ENCODE measurements around the gene IFT25. TPM values are rescaled to one million over a fixed set of nuclear protein-coding genes. Genes with fewer than 3 reads are reported as not detected.

The IFT25 gene
- total and polyA plus RNA-seq, 2 experiments from 2014 or later: 28.2 to 109 TPM

GRCh38 chr1:53963460-53963859 is 18.0 kb upstream of the IFT25 start:
- Mint-ChIP-seq H3K36me3 (ENCODE audit: low read depth) (peaks cover 58% of the 10 kb centered on the region), H3K9me3 (no peaks in the 10 kb centered on the region), H3K4me3 (no peak overlapping the region), H3K27me3 (ENCODE audit: insufficient read depth, low read depth, poor library complexity) (peaks cover 6% of the 10 kb centered on the region), H3K4me1 (peaks cover 9% of the 10 kb centered on the region), H3K27ac (peak overlapping the region; percentile 43; the same call in 1 of the 2 replicates)
- H4K20me1 ChIP-seq (replicated peaks; ENCODE audit: insufficient read depth): peaks cover 10% of the 10 kb centered on the region
- H3F3A ChIP-seq (replicated peaks; ENCODE audit: low read depth): 0 out of 2 replicates have a peak, but pooled peaks cover 2% of the 10 kb centered on the region
- no peak for TF ChIP-seq STAT1 (IDR thresholded peaks at IDR 0.05; ENCODE audit: unreplicated experiment)
- TF ChIP-seq NANOG (IDR thresholded peaks at IDR 0.05; ENCODE audit: borderline replicate concordance): no peak
- TF ChIP-seq ZNF114 (CRISPR knock-in tag; IDR thresholded peaks at IDR 0.05): no peak
- H2AFZ ChIP-seq: no peak overlapping the region
- no peak for DNase-seq (ENCODE audit: low spot score)
- H3K4me3 ChIP-seq: no peak overlapping the region
- no peaks in the 10 kb centered on the region for H3K9me2 ChIP-seq (ENCODE audit: insufficient read depth)
- no peaks in the 10 kb centered on the region for H3K4me1 ChIP-seq (ENCODE audit: insufficient read depth)
- H3K27ac ChIP-seq (ENCODE audit: low read depth): no peak overlapping the region; the same call in 1 of the 2 replicates
- H3K27me3 ChIP-seq (ENCODE audit: insufficient read depth): no peaks in the 10 kb centered on the region
- no peaks in the 10 kb centered on the region for H3K79me2 ChIP-seq (replicated peaks; ENCODE audit: insufficient read depth)
- peaks cover 42% of the 10 kb centered on the region for H3K36me3 ChIP-seq (ENCODE audit: insufficient read depth)
- H3K4me2 ChIP-seq: no peak overlapping the region
- ATAC-seq: no peak

GRCh38 chr1:53962395-53962794 is 16.9 kb upstream of the IFT25 start:
- H4K20me1 ChIP-seq (replicated peaks; ENCODE audit: insufficient read depth): peaks cover 5% of the 10 kb centered on the region; the same call in 1 of the 2 replicates
- H3F3A ChIP-seq (replicated peaks; ENCODE audit: low read depth): 0 out of 2 replicates have a peak, but pooled peaks cover 2% of the 10 kb centered on the region
- no peak for TF ChIP-seq ZNF114 (CRISPR knock-in tag; IDR thresholded peaks at IDR 0.05)
- TF ChIP-seq ZNF462 (CRISPR knock-in tag; IDR thresholded peaks at IDR 0.05): no peak
- TF ChIP-seq CREB1 (CRISPR knock-in tag; IDR thresholded peaks at IDR 0.05; ENCODE audit: low read depth): no peak
- H3K36me3 ChIP-seq (ENCODE audit: insufficient read depth): peaks cover 33% of the 10 kb centered on the region
- Mint-ChIP-seq H3K27me3 (ENCODE audit: insufficient read depth, low read depth, poor library complexity) (peaks cover 6% of the 10 kb centered on the region), H3K27ac (no peak overlapping the region), H3K36me3 (ENCODE audit: low read depth) (peaks cover 52% of the 10 kb centered on the region), H3K4me3 (no peak overlapping the region), H3K4me1 (peaks cover 14% of the 10 kb centered on the region), H3K9me3 (no peaks in the 10 kb centered on the region)
- H3K4me3 ChIP-seq: no peak overlapping the region
- H3K4me2 ChIP-seq: no peak overlapping the region
- H3K4me1 ChIP-seq (ENCODE audit: insufficient read depth): peaks cover 9% of the 10 kb centered on the region
- no peaks in the 10 kb centered on the region for H3K79me2 ChIP-seq (replicated peaks; ENCODE audit: insufficient read depth)
- H2AFZ ChIP-seq: no peak overlapping the region
- H3K9me2 ChIP-seq (ENCODE audit: insufficient read depth): no peaks in the 10 kb centered on the region
- no peak overlapping the region for H3K27ac ChIP-seq (ENCODE audit: low read depth)
- ATAC-seq (no peak), DNase-seq (ENCODE audit: low spot score) (no peak)
- H3K27me3 ChIP-seq (ENCODE audit: insufficient read depth): no peaks in the 10 kb centered on the region

Data from GM23338 (cell line).